GM23248 (cell line): ENCODE data around the gene RRP36.

Experiments used
- EZH2 ChIP-seq: fragments of 200-600 bp; sonication (generic); IDR thresholded peaks from 2 replicates; pipeline ENCODE4 v1.6.1; 2018; ENCODE audit warnings: antibody characterized with exemption, mild to moderate bottlenecking; ENCODE audit not compliant: insufficient read depth, poor library complexity, severe bottlenecking
- EZH2phosphoT487 ChIP-seq: fragments of 200-600 bp; sonication (generic); IDR thresholded peaks from 2 replicates; pipeline ENCODE4 v1.6.1; 2018; ENCODE audit warnings: antibody characterized with exemption, moderate library complexity, mild to moderate bottlenecking, low read depth; ENCODE audit not compliant: insufficient read depth

- TF ChIP-seq EZH2 = no peak
- TF ChIP-seq EZH2phosphoT487 = no peak
Measured at GRCh38 chr6:42978487-42978838, 43.0 kb upstream of the RRP36 start.
